ENCODE measurements around the gene OXGR1. TPM values are rescaled to one million over a fixed set of nuclear protein-coding genes. Genes with fewer than 3 reads are reported as not detected.
"Not testable (repeated sequence)": the region's sequence is repeated elsewhere in the genome, so short reads cannot be mapped to it uniquely, and the experiment has no call there.

OXGR1 gene
- total RNA-seq, 4 donors from 2014 or later = 0.17 to 5.5 (median 1.2) TPM

GRCh38 chr13:97027162-97027554 is 32.9 kb upstream of the OXGR1 start:
- peaks cover 0 to 6% (median 0%) of the 10 kb centered on the region in 4 donors for H3K4me1 ChIP-seq
- H3K9me3 ChIP-seq = no peaks in the 10 kb centered on the region
- no peak for TF ChIP-seq EP300 (IDR thresholded peaks at IDR 0.05)
- no peak for TF ChIP-seq POLR2AphosphoS5 (IDR thresholded peaks at IDR 0.05)
- TF ChIP-seq POLR2A (IDR thresholded peaks at IDR 0.05; ENCODE audit: low read depth) = no peak
- no peak for TF ChIP-seq CTCF (IDR thresholded peaks at IDR 0.05)
- no peak overlapping the region for H3K4me3 ChIP-seq
- peaks cover 0 to under 1% (median 0%) of the 10 kb centered on the region in 4 donors for H3K27me3 ChIP-seq
- no peaks in the 10 kb centered on the region for H3K36me3 ChIP-seq
- H3K27ac ChIP-seq (replicated peaks in 1 of 4) = peak overlapping the region in 1 of 4 donors; percentile 27
- intact Hi-C loops (cut with DNase I) = loop anchor here (10.0 kb wide), 1 partner anchor 188 kb away; no protein-coding TSS in a partner anchor
- no peak for DNase-seq (ENCODE audit: extremely low spot score)

- TF ChIP-seq POLR2A (IDR thresholded peaks at IDR 0.05; ENCODE audit: low read depth) (no peak), CTCF (IDR thresholded peaks at IDR 0.05) (no peak), EP300 (IDR thresholded peaks at IDR 0.05) (no peak), POLR2AphosphoS5 (IDR thresholded peaks at IDR 0.05) (no peak)
- H3K4me1 ChIP-seq = peaks cover 0 to 6% (median 0%) of the 10 kb centered on the region in 4 donors
- no peaks in the 10 kb centered on the region for H3K9me3 ChIP-seq
- H3K27me3 ChIP-seq = peaks cover 0 to 3% (median 0%) of the 10 kb centered on the region in 4 donors
- 60% methylated on average over 5 of the region's 5 CpGs for WGBS
- H3K27ac ChIP-seq (replicated peaks in 1 of 4) = peak overlapping the region in 1 of 4 donors; percentile 27
- intact Hi-C loops (cut with DNase I) = loop anchor here (10.0 kb wide), 1 partner anchor 188 kb away; no protein-coding TSS in a partner anchor
- H3K36me3 ChIP-seq = no peaks in the 10 kb centered on the region
- H3K4me3 ChIP-seq = no peak overlapping the region
- DNase-seq (ENCODE audit: extremely low spot score) = no peak
Measured at GRCh38 chr13:97026531-97027161, 32.4 kb upstream of the OXGR1 start.

GRCh38 chr13:97023812-97024211 is 29.5 kb upstream of the OXGR1 start:
- intact Hi-C loops (cut with DNase I) = loop anchor here (5.0 to 10.0 kb wide), 2 partner anchors 191 to 338 kb away; no protein-coding TSS in a partner anchor
- not testable (repeated sequence) for H3K27me3 ChIP-seq; H3K36me3 ChIP-seq; H3K4me3 ChIP-seq; H3K27ac ChIP-seq (replicated peaks in 1 of 4); H3K9me3 ChIP-seq; DNase-seq (ENCODE audit: extremely low spot score); H3K4me1 ChIP-seq
- 93% methylated on average over 1 of the region's 1 CpG for WGBS

- no peak for DNase-seq (ENCODE audit: extremely low spot score)
- intact Hi-C loops (cut with DNase I) = loop anchor here (5.0 to 10.0 kb wide), 2 partner anchors 192 to 339 kb away; no protein-coding TSS in a partner anchor
- TF ChIP-seq POLR2AphosphoS5 (IDR thresholded peaks at IDR 0.05) = no peak
- no peak for TF ChIP-seq EP300 (IDR thresholded peaks at IDR 0.05)
- TF ChIP-seq POLR2A (IDR thresholded peaks at IDR 0.05; ENCODE audit: low read depth) = no peak
- no peak for TF ChIP-seq CTCF (IDR thresholded peaks at IDR 0.05)
- H3K4me3 ChIP-seq = no peak overlapping the region
- no peaks in the 10 kb centered on the region for H3K36me3 ChIP-seq
- no peaks in the 10 kb centered on the region for H3K9me3 ChIP-seq
- peaks cover 0 to 10% (median 4%) of the 10 kb centered on the region in 4 donors for H3K4me1 ChIP-seq
- no peak overlapping the region for H3K27ac ChIP-seq (replicated peaks in 1 of 4)
- H3K27me3 ChIP-seq = peaks cover 0 to 3% (median 0%) of the 10 kb centered on the region in 4 donors
- 19% methylated on average over 1 of the region's 1 CpG for WGBS
Measured at GRCh38 chr13:97023117-97023516, 28.8 kb upstream of the OXGR1 start.

- 75% methylated on average over 4 of the region's 4 CpGs for WGBS
- TF ChIP-seq POLR2A (IDR thresholded peaks at IDR 0.05; ENCODE audit: low read depth) = no peak
- no peak for TF ChIP-seq CTCF (IDR thresholded peaks at IDR 0.05)
- no peak for TF ChIP-seq POLR2AphosphoS5 (IDR thresholded peaks at IDR 0.05)
- no peak for TF ChIP-seq EP300 (IDR thresholded peaks at IDR 0.05)
- H3K4me1 ChIP-seq = peaks cover 0 to 7% (median 4%) of the 10 kb centered on the region in 4 donors
- intact Hi-C loops (cut with DNase I) = loop anchor here (5.0 to 10.0 kb wide), 2 partner anchors 194 to 341 kb away; no protein-coding TSS in a partner anchor
- peaks cover 0 to 3% (median 0%) of the 10 kb centered on the region in 4 donors for H3K27me3 ChIP-seq
- no peak overlapping the region for H3K27ac ChIP-seq (replicated peaks in 1 of 4)
- no peak overlapping the region for H3K4me3 ChIP-seq
- DNase-seq (ENCODE audit: extremely low spot score) = no peak
- no peaks in the 10 kb centered on the region for H3K9me3 ChIP-seq
- H3K36me3 ChIP-seq = no peaks in the 10 kb centered on the region
Measured at GRCh38 chr13:97021241-97021640, 27.0 kb upstream of the OXGR1 start.

All from esophagus muscularis mucosa (tissue), 4 donors.